Left kidney (tissue), 2 donors: Measurements from ENCODE around the gene IFNK. TPM values are rescaled to one million over a fixed set of nuclear protein-coding genes. Genes with fewer than 3 reads are reported as not detected.

Source experiments
- DNase-seq: peaks from one replicate; pipeline ENCODE4 v3.0.0-alpha.2; 2013
- polyA plus RNA-seq: library from polyadenylated mRNA; unstranded; fragments of 120-200 nt; gene quantifications from one replicate; pipeline ENCODE4 v1.2.1, GENCODE V29; 2013; ENCODE audit not compliant: insufficient read length

Gene IFNK
- polyA plus RNA-seq, 1 donor, result not detected

DNA sequence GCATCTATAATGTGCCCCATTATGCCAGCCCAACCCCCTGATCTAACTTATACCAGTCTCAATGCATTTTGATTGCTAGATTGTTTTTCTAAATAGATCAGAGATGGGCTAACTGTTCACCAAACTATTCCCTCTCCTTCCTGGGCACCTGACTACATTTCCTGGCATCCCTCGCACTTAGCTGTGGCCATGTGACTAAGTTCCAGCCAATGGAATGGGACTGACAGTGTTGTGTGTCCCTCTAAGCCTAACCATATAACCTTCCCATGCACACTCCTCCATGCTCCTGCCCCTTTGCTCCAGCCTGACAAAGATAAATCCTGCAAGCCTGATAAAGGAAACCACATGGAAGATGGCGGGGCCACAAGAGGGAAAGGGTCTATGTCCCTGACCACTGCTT lies 12.3 kb upstream of the IFNK start:
- DNase-seq, result no peak

DNA sequence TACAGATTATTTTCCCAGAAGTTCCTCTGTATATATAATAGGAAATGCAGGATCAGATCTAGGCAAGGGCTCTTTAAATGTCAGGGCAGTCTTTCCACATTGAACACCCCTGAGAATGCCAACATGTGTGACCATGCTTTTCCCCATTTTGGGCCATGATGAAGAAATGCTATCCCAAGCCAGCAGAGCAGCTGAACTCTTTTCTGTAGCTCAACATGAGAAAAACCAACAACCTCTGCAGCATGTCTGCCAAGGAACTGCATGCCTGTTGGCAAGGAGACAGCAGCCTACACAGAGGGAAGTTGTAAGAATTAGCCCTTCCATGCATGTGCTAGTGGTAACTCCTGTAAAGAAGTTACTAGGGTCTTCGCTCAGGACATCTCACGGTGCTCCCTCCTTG lies 9.5 kb upstream of the IFNK start:
- no peak for DNase-seq

DNA sequence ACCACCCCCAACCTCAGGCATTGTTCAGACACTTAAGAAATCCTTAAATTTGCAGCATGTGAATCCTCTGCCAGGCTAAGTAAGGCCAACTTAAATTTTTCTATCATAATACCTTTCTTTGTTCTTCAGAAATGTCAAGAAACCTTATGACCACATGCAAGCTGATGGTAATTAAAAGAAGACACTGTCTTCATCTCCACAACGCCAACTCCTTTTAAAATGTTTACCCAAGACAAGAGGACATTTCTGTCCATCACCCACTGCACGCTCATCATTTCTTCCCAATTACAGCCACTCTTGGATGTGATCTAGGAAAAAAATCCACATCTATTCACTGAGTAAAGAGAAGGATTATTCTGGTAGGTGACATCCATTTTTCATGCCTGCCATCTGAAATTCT lies 6.1 kb upstream of the IFNK start:
- DNase-seq, result no peak

DNA sequence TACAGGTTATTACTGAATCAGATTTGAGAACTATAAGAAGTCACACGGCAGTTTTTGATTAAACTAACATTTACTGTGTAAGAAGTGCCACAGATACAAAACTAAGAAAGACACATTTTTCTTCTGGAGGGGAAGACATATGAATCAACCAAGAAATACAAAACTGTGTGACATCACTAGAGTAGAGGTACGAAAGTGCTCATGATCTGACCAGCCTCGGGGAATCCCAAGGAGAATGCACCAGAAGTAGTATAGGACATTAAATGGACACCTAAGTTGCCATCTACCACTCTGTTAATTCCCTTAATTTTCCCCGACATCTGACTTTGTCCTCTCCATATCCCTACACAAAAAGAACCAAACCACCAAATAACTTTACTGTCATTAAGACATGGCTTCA lies 5.3 kb upstream of the IFNK start:
- DNase-seq, result no peak

DNA sequence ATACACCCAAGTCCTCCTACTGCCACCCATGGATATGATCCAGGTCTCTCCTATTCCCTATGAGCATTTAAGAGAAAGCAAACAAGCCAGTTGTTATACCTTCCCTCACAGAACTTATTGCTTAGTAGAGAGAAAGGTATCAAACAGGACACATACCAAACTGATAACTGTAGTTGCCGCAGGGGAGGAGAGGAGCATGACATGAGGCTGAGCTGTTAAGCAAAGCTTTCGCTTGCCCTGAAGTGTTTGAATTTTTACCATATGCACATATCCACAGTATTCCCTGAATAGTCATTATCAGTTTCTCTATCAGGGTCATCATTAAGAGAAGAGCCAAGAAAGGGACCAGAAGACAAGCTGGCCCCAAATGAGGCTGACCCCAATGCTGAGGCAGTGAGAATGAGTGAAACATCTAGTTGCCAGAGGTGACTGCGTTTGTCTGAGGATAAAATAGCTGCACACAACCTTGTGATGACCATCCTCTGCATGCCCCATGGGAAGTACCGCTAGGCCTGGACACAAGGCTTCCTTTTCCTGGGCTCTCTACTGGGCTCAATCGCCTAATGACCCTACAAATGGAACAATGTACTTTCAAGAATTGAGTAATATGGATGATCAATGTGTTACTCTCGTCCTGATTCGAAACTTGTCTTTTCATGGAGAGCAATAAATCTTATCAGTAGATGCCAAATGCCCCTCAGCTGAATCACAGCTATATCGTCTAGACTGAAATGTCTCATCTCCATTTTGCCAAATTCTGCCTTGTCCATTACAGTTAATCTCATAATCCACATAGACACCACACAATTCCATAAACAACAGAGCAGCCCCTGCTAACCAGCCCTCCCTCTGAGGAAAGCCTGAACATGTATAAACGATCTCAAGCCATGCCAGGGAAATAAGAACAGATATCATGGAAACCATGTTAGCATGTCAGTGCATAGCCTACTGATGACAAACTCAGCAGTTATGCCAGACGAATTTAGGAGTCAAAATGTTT lies 4.3 kb upstream of the IFNK start:
- no peak for DNase-seq

DNA sequence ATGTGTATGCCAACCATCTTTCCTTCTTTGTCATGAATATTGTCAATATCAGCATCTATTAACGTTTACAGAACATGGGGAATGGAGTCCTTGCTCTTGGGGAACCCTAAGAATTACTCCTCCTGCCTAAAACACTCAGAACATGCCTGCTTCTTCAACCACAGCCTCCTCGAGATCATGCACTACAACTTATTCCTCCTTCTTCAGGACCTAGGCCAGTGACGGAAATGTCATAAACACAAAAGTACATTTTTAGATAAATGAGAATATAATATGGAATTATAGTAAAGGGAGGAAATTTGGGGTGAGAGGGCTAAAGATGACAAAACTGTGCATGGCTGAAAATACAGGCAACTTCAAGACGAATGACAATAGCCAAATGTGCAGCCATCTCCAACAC lies 3.1 kb upstream of the IFNK start:
- no peak for DNase-seq

DNA sequence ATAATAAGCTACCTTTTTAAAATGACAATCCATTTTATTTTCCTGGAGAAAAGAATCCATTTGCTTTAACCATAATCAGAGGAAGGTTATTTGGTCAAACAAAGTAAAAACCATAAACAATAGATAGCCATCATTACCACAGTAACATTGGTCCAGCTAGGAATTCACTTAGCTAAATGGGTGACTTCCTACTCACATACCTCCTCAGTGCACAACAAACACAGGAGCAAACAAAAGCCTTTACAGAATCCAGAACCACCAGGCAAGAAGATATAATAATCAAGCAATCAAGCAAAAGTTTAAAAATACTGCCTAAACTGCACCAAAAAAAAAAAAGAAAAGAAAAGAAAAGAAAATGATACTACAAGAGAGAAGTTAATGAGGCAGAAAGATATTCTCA lies 949 bp upstream of the IFNK start:
- no peak for DNase-seq

DNA sequence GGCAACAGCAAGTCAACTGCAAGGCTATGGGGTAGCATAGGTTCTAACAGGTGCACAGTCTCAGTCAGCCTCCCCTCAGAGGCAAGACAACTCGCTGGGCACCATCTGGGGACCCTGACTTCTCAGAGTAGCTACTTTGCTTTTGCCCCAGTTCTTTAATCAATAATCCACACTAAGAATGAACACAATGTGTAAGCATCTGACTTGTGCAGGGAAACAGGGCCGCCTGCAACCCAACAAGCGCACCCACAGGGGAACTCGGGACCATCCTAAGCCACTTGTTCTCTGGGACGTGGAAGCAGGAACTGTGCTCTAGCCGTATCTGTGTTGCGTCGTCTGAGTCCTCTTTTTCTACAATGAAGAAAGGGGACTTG lies 3.6 kb downstream of the IFNK start:
- no peak for DNase-seq

DNA sequence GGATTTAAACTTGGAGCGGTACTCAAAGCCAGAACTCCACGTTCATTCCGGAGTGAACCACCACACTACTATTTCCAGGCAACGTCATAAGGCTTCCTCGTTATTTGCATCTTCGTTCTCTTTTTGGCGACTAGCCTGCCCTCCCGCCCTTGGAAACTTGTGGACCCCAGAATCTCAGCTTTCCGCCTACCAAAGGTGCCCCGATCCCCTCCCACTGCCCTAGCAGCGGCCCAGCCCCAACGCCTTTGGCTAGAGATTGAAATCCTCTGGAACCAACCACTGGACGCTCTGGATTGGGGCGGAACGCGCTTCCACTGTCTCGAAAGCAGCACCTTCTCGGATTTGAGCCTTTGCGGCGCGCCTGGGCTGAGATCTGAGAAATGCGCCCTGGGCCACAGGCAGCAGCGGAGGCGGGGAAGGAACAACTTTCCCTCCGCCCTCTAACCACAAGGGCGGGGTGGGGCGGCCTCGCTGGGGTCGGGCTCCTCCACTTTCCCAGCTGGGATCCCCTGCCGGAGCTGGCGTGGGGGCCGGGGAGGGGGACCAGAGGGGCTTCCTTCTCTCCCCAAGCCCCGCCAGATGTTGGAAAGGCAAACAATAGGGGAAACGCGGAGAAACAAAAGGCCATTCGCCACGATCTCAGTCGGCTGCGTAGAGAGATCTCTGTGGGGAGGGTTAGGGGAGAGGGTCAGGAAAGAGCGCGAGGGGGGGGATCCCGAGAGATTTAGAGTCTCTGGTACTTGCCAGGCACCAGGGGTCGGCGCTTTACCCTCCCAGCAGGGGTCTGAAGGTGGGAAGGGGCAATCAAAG lies 4.2 kb downstream of the IFNK start:
- DNase-seq, result peak; percentile 70

DNA sequence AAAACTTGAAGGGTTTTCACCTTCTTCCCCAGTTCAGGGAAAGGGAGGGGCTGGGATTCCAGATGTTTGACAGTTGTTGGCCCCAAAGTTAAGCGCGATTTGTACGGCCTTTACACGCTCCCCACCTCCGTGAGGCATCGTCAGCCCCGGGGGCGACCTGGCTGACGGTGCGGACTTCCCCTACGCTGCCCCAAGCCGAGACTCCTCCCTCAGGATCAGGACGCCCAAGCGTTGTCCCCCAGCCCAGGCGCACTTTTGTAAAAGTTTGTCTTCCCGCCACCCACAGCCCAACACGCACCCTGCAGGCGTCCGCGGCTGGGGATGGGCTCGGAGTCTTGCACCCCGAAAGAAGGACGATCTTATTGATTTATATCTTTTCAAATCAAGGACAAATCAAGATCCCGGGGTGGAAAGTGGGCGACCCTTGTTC lies 4.8 kb downstream of the IFNK start:
- DNase-seq, result peak; percentile 65

DNA sequence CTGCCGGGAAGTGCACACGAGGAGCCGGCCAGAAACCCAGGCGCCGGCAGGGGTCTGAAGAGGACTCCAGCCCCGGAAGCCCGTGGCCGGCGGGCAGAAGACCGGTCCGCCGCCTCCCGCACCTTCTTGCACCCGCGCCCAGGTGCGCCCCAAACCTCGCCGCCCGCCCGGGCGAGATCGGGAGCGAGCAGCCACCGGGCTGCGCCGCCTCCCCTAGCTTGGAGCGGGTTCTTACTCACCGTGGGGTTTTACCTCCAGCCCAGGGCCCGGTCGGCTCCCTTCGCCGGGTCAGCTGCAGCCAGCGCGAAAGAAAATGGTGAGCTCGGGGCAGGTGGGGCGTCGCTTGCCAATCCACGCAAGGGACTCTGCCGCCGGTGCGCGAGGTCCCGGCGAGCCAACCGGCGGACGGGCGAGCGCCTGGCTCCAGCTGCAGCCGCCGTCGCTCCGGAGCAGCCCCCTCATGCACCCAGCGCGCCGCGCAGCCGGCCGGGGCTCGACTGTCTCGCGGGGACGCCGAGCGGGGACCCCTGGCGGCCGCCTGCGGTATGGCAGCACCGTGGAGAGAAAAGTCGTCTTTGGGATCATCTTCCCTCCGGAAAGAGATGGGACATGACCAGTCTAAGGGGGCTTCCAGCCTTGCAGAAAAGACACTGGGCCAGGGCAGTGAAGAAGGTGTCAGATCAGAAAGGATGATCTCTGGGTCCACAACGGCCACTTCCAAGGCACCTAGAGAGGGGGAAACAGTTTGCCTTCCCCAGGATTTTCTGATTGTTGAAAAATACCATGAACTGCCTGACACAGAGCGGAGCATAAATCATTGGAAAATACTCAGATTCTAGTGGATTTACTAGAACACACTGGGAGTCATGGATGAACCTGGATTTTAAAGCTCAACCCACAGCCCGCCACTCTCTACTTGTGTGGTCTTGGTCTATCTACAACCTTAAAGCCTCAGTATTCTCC lies 5.5 kb downstream of the IFNK start, which contains the start of gene MOB3B:
Gene MOB3B (minus strand): TSS at position 499 of the 963 bp plus-strand sequence. CDS start 74,264 bp downstream, outside the sequence.
- DNase-seq, result peak; percentile 81

DNA sequence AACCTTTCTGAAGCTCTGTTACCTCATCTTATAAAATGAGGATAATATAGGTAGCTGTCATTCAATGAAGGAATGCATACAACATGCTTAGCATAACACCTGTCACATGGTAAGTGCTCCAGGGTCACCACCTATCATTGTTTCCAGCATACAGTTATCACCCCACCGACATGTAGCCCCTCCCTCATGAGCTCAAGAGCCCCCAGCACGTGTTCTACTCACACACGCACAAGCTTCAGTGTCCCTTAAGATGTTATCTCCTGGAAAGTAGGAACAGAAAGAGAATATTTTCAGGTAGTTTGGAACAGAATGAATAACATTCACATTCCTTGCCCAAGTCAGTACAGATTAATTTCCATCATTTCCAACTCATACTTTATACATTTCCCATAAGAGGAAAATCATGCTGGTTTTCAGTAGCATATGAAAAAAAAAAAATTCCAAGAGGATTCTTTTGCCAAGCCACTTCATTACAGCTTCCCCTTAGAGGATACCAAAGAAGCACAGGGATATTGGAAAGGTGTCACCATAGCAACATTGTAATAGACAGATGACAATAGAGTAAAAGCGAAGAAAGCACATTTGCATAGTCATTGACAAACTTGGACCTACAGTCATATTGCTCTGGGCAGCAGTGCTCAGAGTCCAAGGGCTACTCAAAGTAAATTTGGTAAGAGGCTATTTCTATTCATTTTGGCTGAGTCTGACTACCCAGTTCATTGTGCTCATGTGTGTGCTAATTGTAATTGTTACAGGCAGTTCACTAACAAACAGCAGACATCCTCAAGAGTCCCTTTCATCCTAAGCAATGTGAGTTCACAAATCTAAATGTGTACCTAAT lies 7.0 kb downstream of the IFNK start:
- no peak for DNase-seq

DNA sequence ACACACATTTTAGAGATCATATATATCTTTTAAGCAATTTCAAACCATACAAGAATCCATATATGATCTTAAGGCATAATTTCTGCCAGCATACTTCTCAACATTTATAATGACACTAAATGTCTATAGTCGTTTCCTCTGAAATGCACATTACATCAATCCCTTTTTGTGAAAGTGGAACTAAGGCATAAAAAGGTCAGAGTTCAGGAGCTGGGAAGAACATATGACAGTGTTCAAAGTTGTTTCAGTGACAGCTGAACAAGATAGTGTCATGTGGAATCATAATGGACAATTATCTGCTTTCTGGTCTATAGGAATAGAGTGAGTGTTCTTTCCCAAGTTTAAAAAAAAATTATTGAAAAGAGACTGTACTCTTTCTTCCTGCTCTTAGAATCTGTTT lies 8.0 kb downstream of the IFNK start:
- no peak for DNase-seq

DNA sequence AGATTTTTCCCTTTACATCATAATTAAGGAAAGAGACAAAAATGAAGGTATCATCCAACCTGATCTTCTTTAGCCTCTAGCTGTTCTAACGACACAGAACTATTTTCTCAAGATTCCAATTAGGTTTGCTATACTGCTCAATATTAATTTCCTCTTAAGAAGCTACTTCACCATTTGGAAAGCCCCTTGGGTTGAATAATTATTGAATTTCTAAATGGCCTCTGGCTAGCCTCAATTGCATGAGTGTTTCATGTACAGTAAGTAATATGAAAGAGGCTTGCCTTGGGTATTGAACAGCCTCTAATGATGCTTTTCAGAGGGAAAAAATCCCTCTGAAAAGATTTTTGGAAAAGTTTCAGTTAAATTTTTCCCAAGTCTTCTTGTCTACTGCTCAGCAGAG lies 9.2 kb downstream of the IFNK start:
- DNase-seq, result no peak

DNA sequence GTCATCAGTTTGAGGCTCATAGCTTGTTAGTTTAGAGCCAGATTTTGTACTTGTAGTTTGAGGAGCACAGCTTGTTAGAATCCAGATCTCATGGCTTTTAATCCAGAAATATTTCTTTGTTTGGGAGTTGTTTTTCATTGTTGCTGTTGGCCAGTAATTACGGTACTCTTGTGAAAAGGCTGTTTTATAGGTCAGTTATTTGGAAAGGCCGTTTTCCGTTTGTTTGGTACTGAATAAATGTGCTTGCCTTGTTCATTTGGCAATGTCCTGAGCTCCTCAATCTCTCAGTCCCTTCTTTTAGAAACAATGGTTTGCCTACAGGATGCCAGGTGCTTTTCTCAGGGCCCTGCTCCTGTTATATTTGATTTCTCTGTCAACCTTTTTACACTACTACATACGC lies 10.0 kb downstream of the IFNK start:
- DNase-seq, result no peak

DNA sequence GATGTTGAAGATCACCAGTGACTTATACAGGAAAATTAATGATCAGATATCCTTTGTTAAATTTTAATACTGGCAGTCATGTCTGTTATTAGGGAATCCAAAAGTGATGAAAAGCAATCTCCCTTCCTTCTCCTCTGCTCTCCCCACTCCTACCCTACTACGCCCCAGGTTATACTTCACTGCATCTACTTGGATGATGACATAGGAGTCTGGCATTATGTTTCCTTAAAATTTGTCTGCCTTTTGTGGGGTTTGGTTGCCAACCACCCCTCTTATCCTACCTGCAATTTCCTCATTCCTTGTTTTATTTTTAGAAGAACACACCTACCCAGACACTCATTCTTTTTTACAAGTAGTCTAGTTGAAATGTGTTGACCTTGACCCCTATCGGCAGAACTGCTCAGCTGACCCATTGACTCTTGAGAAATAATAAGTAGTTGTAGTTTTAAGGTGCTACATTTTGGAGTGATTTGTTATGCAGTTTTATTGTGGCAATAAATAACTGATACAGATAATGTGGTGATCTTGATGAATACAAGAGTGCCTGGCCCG lies 10.6 kb downstream of the IFNK start:
- no peak for DNase-seq

DNA sequence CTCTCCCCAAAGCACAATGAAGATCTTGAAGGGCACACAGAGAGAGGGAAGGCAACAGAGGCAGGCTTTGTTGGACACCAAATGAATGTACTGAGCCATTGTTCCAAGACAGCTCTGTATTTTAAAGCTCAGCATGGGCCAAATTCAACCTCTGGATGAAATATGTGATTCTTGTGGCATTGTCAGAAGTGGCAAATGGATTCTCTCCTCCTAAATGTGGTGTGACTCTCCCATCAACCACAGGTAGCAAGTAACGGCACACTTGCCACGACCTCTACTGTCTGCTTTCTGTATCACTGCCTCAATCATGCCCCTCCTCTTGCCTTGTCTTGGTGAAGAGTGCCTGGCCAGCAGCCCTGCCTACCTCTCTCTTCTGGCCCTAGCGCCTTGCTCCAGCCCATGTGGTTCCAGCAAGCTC lies 11.6 kb downstream of the IFNK start:
- DNase-seq, result no peak

DNA sequence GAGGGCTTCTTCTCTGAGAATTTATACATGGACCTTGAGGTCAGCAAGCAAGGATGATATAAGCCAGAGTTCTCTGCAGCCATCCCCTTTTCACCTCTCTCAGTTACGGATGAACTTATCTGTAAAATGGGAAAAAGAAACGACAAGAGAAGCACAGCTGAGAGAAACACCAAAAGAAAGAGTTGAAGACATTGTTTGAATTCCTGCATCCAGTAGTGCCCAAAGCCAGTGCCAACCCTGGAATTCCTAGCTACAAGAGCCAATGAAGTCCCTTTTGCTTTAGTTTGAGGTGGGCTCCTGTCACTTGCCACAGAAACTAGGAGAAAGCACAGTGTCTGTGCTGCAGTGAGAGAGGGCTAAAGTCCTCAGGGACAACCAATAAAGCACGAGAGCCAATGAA lies 12.1 kb downstream of the IFNK start:
- DNase-seq, result no peak

DNA sequence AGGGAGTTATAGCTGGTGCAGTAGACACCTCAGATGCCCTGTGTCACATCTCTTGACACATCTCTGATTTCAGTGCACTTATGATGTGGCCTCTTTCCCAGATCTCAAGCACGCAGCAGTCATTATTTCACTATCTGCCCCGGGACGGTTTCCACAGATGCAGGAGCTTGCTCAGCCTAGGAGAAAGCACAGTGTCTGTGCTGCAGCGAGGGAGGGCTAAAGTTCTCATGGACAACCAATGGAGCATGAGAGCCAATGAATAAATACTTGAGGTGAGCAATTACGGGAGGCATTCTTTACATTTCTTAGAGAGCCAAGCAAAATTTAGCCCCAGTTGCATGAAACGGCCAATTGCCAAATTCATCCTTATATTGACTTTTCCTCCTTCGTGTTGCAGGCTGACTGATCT lies 12.9 kb downstream of the IFNK start:
- DNase-seq, result no peak

DNA sequence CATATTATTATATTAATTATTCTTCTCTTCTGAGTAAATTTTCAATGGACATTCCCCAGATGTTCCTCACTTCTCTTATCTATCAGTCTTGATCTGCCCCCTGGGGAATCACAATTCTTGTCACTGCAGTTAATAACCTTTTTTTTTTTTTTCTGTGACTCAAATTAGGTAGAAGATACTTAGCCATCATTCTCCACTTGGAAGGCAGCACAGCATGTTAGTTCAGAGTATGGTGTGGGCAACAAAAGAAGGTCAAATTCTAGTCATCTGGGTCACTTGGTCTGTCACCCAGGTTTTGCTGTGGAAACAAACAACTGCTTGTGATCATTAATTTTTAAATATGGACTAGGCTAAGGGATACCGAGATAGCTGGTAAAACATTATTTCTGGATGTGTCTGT lies 13.7 kb downstream of the IFNK start:
- no peak for DNase-seq

DNA sequence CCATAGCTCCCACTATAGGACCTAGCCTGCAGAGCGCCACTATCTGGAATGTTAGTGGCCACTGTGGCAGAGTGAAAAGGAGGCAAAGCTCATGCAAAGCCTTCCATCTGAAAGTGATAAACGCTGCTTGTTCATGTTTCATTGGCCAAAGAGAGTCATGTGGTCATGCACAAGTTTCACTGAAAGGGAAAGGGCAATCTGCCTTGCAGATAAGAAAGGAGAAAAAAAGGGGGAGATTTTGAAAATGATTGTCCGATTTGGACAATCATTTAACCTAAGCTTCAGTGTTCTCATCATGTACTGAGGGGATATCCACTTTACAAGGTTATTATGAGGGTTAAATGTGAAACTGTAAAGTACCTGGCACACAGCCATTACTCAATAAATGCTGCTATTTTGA lies 14.6 kb downstream of the IFNK start:
- no peak for DNase-seq
